22Rv1 (cell line): Measurements from ENCODE around the gene CEP164.

Experiments used
- CTCF ChIP-seq: fragments of 450-650 bp; IDR thresholded peaks from 2 replicates; pipeline ENCODE4 v1.5.1; 2017; ENCODE audit warnings: mild to moderate bottlenecking
- ZFX ChIP-seq: fragments of 450-650 bp; IDR thresholded peaks from 2 replicates; pipeline ENCODE4 v1.6.1; 2017; ENCODE audit warnings: antibody characterized with exemption, borderline replicate concordance

GRCh38 chr11:117380676-117381075 lies 53.0 kb downstream of the CEP164 start:
- no peak for TF ChIP-seq ZFX
- no peak for TF ChIP-seq CTCF
